Ovary (tissue), 9 donors: ENCODE results near the gene PLAGL1. TPM values are rescaled to one million over a fixed set of nuclear protein-coding genes. Genes with fewer than 3 reads are reported as not detected.

ENCODE experiments used
- DNase-seq, 5 donors: peaks; one replicate each; pipeline ENCODE4 v3.0.0-alpha.2; 2019 to 2020
- H3K27ac ChIP-seq, 2 donors: fragments of 200-600 bp; one replicate each; pipeline versions ENCODE4 v1.5.1 to v1.8.0; 2019 to 2022
- H3K27me3 ChIP-seq: fragments of 200-600 bp; one replicate; pipeline ENCODE4 v1.8.0; 2022
- H3K36me3 ChIP-seq: fragments of 200-600 bp; sonication (generic); one replicate; pipeline ENCODE4 v1.5.1; 2019
- H3K4me1 ChIP-seq: one replicate; pipeline ENCODE4 v1.8.1; 2013; ENCODE audit warnings: mild to moderate bottlenecking, moderate library complexity; ENCODE audit not compliant: insufficient read depth
- H3K4me3 ChIP-seq: fragments of 200-600 bp; sonication (generic); one replicate; pipeline ENCODE4 v1.5.1; 2017
- H3K9me3 ChIP-seq, 2 donors: fragments of 200-600 bp in 1 of 2; sonication (generic) in 1 of 2; one replicate each; pipeline versions ENCODE4 v1.5.1 to v1.8.1; 2013 to 2019; ENCODE audit warnings: mild to moderate bottlenecking in 1 of 2, moderate library complexity in 1 of 2
- EP300 ChIP-seq: sonication (generic); formaldehyde crosslinking; IDR thresholded peaks from one replicate; pipeline ENCODE4 v1.6.1; 2017; ENCODE audit warnings: antibody characterized with exemption
- POLR2A ChIP-seq: fragments of 450-650 bp; IDR thresholded peaks from one replicate; pipeline ENCODE4 v1.6.1; 2017; ENCODE audit warnings: antibody characterized with exemption, mild to moderate bottlenecking, moderate library complexity
- WGBS, 3 donors: extraction: QIAGEN DNeasy Blood & Tissue Kit in 1 of 3; methylation state at CpG; one replicate each; pipeline versions ENCODE4 v1.1.5 to v1.1.7; 2013 to 2017; 5-methylcytosine and 5-hydroxymethylcytosine counted together
- intact Hi-C, 4 donors: fragments of 100-400 bp; cut with DNase I; formaldehyde crosslinking; loops; one replicate each; pipeline versions ENCODE4 v1.11.0 to v1.15.1; 2022 to 2023
- polyA plus RNA-seq, 2 donors: library from polyadenylated mRNA; stranded (reverse); fragments of 200-250 nt in 1 of 2; fragments of 350-450 nt in 1 of 2; fragmentation: Illumina TruSeq in 1 of 2; extraction: RNeasy Lipid Tissue Mini Kit (QIAGEN cat#74804) in 1 of 2; gene quantifications; one replicate each; pipeline ENCODE4 v1.2.3, GENCODE V29; 2013 to 2014
- total RNA-seq, 7 donors: library from RNA; depleted of rRNA in 2 of 7; stranded (reverse); fragments of >200 nt in 2 of 7; fragmentation: NEBNext Ultra II Directional in 3 of 7; extraction: Animal tissue kit (Norgen Biotek cat#: 25700) in 3 of 7; gene quantifications; one replicate each; pipeline versions ENCODE4 v1.1.0 to v1.2.4, GENCODE V29; 2016 to 2023
- TF ChIP-seq, protein P1 (sequence below), 3 donors: fragments of 450-650 bp in 2 of 3; fragments of 200-600 bp in 1 of 3; IDR thresholded peaks; one replicate each; pipeline versions ENCODE4 v1.5.1 to v1.8.0; 2016 to 2022; ENCODE audit warnings: antibody characterized with exemption in 3 of 3, mild to moderate bottlenecking in 1 of 3
- donor health status: DM: no; HTN: no; CAD: no; lungs with moderate emphysema.
- donor health status: DM: no; HTN: no; CAD: no.
- donor health status: Bipolar disorder and iron deficiency.
- donor health status: DM: yes; HTN: yes; CAD: no.
- donor health status: DM: no; HTN: no; CAD: no.
- donor health status: DM: yes; HTN: yes; CAD: no.

The PLAGL1 gene
- total and polyA plus RNA-seq, 9 donors = 17.8 to 53.4 (median 32.1) TPM

DNA sequence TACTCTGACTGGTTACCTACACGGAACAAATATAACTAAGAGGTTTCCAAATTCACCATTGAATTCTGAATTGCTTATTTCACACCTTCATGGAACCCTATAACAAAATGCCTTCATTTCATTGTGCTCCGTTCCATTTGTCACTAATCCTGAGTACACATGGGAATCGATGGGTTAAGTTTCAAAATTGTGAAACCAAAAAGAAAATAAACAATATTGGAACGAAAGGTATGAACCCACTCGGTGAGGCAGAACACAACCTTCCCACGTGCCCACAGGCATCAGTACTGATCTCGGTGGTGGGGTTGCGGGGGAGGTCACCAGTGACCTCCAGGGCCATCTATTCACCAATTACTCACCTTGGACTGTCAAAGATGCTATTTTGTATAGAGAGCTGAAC is 34.0 kb downstream of the PLAGL1 start:
- intact Hi-C loops = loop anchor here in 1 of 4 donors (5.0 kb wide), 1 partner anchor 33 kb away; the partner anchor contains the start of gene PLAGL1
- H3K4me1 ChIP-seq = no peaks in the 10 kb centered on the region

DNA sequence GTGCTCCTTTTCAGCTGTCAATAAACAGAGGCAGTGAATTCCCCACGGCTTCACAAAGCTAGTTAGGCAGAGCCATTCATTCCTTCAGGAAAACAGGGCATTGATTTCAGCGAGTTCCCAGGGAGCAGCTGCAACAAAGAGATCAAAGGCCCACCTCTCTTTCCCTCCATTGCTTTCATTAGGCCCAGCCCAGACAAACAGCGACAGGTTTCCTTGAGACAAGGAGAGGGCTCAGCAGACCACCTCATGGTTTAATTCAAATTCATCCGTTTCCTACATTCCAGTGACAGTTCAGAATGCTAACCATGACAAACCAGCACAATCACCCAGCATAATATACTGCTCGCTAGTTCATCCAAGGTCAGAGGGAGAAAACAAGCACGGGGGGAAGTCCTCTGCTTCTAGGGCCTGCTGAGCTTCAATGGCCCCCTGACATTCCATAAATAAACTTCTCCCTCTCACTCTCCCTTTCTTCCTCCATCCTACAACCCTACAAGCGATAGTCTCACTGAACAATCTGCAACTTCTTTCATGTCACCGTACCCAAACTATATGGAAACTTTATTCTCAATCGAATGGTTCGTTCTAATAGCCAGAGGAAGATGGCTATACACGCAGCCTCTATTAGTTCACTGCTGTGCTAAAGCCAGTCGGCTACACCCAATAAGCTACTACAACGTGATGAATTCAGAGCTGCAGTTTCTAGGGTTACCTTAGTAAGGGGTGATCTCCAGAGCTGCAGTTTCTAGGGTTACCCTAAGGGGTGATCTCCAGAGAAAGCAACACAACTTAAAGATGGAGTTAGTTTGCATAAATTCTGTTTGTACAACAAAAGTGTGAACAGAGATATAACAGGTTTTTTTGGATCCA is 34.7 kb downstream of the PLAGL1 start:
- 71 to 73% (median 72%) methylated on average over 13 of the region's 13 CpGs for WGBS, 3 donors
- no peak for DNase-seq
- intact Hi-C loops = loop anchor here in 1 of 4 donors (5.0 kb wide), 1 partner anchor 34 kb away; the partner anchor contains the start of gene PLAGL1
- no peaks in the 10 kb centered on the region for H3K36me3 ChIP-seq
- H3K27ac ChIP-seq = no peak overlapping the region
- TF ChIP-seq, protein P1, sequence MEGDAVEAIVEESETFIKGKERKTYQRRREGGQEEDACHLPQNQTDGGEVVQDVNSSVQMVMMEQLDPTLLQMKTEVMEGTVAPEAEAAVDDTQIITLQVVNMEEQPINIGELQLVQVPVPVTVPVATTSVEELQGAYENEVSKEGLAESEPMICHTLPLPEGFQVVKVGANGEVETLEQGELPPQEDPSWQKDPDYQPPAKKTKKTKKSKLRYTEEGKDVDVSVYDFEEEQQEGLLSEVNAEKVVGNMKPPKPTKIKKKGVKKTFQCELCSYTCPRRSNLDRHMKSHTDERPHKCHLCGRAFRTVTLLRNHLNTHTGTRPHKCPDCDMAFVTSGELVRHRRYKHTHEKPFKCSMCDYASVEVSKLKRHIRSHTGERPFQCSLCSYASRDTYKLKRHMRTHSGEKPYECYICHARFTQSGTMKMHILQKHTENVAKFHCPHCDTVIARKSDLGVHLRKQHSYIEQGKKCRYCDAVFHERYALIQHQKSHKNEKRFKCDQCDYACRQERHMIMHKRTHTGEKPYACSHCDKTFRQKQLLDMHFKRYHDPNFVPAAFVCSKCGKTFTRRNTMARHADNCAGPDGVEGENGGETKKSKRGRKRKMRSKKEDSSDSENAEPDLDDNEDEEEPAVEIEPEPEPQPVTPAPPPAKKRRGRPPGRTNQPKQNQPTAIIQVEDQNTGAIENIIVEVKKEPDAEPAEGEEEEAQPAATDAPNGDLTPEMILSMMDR (IDR thresholded peaks at IDR 0.05) = no peak
- no peak for TF ChIP-seq POLR2A
- TF ChIP-seq EP300 = no peak
- H3K9me3 ChIP-seq = no peaks in the 10 kb centered on the region
- H3K27me3 ChIP-seq = no peaks in the 10 kb centered on the region
- no peak overlapping the region for H3K4me3 ChIP-seq
- H3K4me1 ChIP-seq = peaks cover 3% of the 10 kb centered on the region

More for the DNA sequence above, 34.0 kb downstream of the PLAGL1 start:
- H3K36me3 ChIP-seq = no peaks in the 10 kb centered on the region
- TF ChIP-seq, protein P1 (IDR thresholded peaks at IDR 0.05) = no peak
- TF ChIP-seq EP300 (no peak), POLR2A (no peak)
- no peaks in the 10 kb centered on the region for H3K27me3 ChIP-seq
- no peaks in the 10 kb centered on the region for H3K9me3 ChIP-seq
- WGBS, 3 donors = 65 to 73% (median 67%) methylated on average over 8 of the region's 8 CpGs
- DNase-seq = no peak
- no peak overlapping the region for H3K27ac ChIP-seq
- no peak overlapping the region for H3K4me3 ChIP-seq

- TF ChIP-seq POLR2A = no peak
- TF ChIP-seq EP300 = no peak
- TF ChIP-seq, protein P1 (IDR thresholded peaks at IDR 0.05) = no peak
- intact Hi-C loops = loop anchor here in 1 of 4 donors (5.0 kb wide), 1 partner anchor 36 kb away; the partner anchor contains the start of gene PLAGL1
Observed at GRCh38 chr6:143971482-143972205, 36.4 kb downstream of the PLAGL1 start.

DNA sequence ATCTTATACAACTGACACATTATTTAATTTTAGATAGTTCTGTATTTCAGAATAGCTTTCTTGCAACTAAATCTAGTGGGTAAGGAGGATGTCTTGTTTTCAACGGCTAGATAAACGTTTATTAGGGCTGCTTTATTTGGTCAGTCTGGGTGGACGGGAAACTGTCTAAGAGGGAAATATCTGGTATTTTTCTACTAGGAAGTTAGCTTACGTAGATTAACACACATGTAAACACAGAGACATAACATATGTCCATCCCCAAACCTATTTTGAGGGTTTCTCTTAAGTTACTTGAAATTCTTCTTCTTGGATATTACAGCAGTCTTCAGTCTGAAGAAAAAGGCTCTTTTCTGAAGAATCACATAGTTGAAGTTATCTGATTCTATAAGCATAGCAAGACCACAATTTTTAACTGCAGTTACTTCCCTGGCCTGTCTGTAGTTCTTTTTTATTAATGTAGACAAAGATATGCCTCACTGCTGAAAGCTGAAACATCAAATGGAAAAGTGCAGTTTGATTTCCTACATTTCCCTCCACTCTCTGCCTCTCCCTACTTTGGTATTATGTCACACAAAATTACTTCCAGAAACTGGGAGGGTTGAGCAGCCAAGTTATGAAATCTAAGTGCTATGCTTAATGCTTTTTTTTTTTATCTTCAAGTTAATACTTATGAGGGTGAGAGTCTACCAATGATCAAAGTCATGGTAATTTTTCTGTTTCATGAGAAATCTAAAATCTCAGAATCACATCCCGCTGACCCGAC is 37.4 kb downstream of the PLAGL1 start:
- no peak overlapping the region for H3K4me3 ChIP-seq
- peak overlapping the region in 1 of 2 donors; percentile 47 for H3K27ac ChIP-seq
- peaks cover 3% of the 10 kb centered on the region for H3K4me1 ChIP-seq
- intact Hi-C loops = loop anchor here in 1 of 4 donors (5.0 kb wide), 1 partner anchor 37 kb away; the partner anchor contains the start of gene PLAGL1
- no peak for DNase-seq
- no peaks in the 10 kb centered on the region for H3K9me3 ChIP-seq
- TF ChIP-seq POLR2A (no peak), EP300 (no peak)
- TF ChIP-seq, protein P1 (IDR thresholded peaks at IDR 0.05) = no peak
- H3K36me3 ChIP-seq = no peaks in the 10 kb centered on the region
- no peaks in the 10 kb centered on the region for H3K27me3 ChIP-seq
- WGBS, 3 donors = 38 to 47% (median 45%) methylated on average over 6 of the region's 6 CpGs

More at GRCh38 chr6:143971482-143972205, 36.4 kb downstream of the PLAGL1 start:
- Histone ChIP-seq H3K27me3 (no peaks in the 10 kb centered on the region), H3K9me3 (no peaks in the 10 kb centered on the region), H3K4me1 (peaks cover 3% of the 10 kb centered on the region), H3K36me3 (no peaks in the 10 kb centered on the region), H3K27ac (peak overlapping the region in 1 of 2 donors; percentile 47), H3K4me3 (no peak overlapping the region)
- WGBS, 3 donors = 9 to 18% (median 12%) methylated on average over 4 of the region's 4 CpGs
- no peak for DNase-seq
